Measurements from ENCODE around the gene HOXA7.

Gene HOXA7

GRCh38 chr7:27182285-27182841 lies 25.9 kb upstream of the HOXA7 start:
- DNase-seq (ENCODE audit: low spot score), result no peak

DNA sequence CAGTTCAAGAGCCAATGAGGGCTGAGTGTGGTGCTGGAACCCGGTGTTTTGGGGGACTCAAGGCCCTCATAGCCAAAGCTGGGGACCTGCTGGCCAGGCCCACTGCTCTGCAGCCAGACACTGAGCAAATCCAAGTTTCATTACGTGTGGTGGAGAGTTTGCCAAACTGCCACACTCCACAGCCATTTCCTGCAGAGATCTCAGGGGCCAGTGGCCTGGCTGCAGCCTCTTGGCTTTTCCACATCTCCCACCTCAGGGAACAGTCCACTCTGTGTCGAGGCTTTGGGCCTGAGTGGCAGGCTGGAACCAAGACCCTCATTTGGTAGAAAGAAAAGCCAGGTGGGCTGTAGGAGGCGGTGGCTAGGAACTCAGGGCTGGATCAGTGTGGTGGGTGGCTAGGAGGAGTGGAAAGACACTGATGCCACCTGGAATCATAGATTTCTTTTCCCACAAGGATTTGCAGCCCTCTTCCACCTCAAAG lies 25.4 kb upstream of the HOXA7 start:
- no peak for DNase-seq (ENCODE audit: low spot score)

DNA sequence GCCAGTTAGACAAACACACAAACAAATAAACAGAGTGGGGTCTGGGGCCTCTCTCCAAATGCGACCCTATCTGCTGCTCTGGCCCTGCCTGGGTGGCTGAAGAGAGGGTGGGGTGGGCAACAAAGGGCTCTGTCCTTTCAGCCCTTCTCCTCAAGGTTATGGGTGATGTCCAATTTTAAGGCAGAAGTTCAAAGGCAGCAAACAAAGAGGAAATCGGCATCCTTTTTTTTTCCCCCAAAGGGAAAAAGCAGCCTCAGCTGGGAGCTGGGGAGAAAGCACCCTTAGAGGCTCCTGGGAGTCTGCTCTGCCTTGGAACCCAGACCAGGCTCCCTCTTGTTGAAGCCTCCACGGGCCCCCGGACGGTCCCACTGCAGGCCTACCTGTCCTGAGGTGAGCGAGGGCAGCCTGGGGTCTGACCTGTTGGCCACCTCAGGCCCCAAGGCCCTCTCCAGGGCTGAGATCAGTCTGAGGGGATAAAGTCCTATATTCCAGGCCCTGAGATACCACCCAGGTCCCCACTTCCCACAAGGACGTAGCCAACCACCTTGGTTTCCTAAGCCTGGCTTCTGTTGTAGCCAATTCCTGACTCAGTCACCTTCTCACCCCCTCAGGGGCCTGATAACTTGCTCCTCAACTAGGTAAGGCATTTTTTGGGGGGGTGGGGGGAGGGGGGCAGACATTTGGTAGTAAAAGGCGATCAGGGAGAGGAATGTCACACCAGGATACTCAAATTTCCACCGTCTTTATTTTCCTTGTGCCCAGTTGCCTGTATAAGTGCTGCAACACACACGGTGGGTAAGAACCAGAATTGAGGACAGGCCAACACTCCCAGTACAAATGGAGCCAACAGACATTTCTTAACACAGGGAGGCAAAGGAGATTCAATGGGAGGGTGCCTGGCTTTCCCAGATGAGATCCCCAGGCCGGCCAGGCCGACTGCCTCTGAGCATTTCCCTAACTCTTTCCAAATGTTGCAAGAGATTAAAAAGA lies 24.3 kb upstream of the HOXA7 start:
- DNase-seq (ENCODE audit: low spot score), result no peak

- DNase-seq (ENCODE audit: low spot score), result peak; percentile 82
Observed at GRCh38 chr7:27179503-27180430, 23.3 kb upstream of the HOXA7 start.

GRCh38 chr7:27179030-27179429 lies 22.6 kb upstream of the HOXA7 start:
- peak; percentile 39 for DNase-seq (ENCODE audit: low spot score)

DNA sequence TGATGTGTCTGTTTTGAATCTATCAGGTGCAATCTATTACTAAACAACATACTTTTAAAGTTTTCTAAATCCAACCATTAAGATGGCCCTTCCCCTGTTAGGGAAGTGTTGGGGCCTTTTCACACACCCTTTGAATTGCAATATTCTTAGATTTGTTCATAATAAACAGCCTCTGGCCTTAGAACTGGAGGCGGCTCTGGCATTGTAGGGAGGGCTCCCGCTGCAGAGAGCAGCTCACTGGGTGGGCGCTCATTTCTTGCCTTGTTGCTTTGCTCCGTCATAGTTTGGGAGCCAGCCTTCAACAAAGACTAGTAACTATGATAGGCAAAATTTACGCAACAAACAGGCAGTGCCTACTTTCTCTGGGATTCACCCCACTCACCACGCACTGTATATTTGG lies 21.9 kb upstream of the HOXA7 start:
- peak; percentile 64 for DNase-seq (ENCODE audit: low spot score)

DNA sequence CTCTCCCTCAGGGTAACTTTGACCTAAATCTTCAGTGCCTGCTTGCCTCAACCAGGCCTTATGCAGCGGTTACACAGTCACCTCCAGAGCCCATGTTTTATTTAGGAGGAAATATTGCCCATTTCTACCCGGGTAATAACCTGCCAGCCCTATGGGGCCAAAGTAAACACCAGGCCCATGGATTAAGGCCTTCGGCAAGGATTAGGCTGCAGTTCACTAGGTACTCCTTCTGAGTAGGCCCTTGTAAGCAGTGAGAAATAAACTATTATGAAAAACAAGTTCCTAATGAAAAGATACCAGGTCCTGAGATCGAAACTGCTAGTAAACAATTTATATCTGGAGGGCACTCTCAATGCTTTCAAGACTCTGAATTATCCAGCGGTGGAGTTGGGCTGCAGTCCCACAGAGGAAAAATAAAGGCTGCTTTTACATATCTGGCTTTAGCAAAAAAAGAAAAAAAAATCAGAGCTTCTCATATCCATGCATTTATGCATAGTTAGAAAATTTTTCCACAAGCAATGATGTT lies 21.4 kb upstream of the HOXA7 start:
- DNase-seq (ENCODE audit: low spot score), result no peak

DNA sequence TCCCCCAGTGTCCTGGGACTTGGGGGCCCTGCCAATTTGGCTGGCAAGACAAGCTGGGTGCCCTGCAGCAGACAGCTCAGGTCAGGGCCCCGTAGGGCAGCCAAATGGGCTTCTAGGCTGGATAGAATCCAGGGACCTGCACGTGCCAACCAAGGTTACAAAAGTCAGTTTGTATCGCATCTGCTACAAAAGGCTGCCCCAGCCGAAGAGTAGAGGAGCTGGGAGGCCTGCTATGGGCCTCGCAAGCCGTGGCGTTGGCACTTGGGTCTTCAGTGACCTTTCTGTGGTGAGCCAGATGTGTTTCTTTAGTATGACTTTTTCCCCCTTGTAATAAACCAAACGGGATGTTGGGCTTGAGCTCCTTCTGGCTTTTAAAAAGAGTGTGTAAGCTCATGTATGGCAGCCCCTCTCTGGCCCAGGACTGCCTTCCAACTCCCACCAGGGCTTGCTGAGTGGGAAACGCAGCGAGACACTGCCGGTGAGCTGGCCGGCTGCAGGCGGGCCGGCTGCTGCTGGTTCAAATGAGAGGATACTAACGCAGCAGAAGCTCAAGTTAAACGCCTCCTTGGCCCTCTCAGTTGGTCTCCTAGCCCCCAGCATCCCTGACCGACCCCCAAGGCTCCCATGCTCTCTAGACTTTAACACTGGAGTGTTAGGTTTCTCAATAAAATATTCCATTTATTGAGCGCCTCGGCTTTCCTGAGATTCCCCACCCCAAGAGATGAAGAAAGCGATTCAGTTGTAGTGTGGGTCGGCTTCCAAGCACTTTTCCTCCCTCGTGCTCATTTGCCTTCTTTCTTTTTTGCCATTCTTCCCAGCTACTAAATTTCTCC lies 20.7 kb upstream of the HOXA7 start:
- no peak for DNase-seq (ENCODE audit: low spot score)

DNA sequence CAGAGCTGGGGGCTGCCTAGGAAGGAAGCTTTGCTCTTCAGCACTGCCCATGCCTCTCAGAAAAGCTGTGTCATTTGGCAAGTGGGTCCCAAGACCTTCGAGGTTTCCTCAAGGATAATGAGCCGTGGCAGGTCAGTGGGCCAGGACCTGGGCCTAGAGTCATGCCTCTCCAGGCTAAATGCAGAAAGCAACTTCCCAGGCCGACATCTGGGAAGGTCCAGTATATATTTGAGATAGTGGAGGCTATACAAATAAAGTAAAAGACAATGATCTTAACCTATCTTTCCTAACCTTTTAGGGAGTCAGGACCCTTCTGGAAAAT lies 20.0 kb upstream of the HOXA7 start:
- DNase-seq (ENCODE audit: low spot score), result no peak

DNA sequence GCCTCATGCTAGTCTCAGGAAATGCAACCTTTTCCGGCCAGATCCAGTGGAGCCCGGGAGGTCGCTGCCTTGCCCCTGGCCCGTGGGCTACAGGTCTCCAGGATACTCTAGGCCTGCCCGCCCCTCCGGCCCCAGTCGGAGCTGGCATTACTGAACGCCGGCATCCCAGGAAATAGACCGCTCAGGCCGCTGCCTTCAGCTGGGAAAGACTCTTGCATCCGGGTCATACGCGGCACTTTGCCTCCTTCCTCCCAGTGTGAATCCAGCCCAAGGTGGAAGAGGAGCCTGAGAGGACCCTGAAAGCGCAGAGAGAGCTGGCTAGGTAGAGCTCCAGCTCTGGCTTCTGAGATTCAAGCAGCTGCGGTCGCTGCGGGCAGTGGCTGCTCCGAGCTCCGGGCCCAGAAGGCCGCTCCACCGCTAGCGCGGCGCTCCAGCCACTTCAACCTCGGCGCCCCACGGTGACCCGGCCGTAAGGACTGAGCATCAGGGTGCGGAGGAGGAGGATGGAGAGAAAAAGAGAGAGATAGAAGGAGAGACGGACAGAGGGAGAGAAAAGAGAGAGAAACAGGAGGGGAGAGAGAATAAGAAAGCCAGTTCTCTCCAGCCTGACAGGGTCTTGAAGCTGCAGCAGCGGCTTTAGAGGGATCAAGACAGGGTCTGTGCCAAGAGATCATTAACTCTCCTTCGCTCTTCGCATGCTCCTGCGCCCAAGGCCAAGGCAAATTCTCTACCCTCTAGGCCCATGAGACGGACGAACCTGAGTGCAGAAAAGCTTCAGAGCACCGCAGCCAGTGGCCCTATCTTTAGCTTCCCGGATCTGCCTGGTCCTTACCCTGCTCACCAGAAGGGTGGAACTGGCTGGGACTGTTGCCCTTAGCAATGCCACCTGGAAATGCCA lies 19.4 kb upstream of the HOXA7 start:
- DNase-seq (ENCODE audit: low spot score), result no peak

- no peak for DNase-seq (ENCODE audit: low spot score)
Observed at GRCh38 chr7:27174874-27175625, 18.6 kb upstream of the HOXA7 start.

DNA sequence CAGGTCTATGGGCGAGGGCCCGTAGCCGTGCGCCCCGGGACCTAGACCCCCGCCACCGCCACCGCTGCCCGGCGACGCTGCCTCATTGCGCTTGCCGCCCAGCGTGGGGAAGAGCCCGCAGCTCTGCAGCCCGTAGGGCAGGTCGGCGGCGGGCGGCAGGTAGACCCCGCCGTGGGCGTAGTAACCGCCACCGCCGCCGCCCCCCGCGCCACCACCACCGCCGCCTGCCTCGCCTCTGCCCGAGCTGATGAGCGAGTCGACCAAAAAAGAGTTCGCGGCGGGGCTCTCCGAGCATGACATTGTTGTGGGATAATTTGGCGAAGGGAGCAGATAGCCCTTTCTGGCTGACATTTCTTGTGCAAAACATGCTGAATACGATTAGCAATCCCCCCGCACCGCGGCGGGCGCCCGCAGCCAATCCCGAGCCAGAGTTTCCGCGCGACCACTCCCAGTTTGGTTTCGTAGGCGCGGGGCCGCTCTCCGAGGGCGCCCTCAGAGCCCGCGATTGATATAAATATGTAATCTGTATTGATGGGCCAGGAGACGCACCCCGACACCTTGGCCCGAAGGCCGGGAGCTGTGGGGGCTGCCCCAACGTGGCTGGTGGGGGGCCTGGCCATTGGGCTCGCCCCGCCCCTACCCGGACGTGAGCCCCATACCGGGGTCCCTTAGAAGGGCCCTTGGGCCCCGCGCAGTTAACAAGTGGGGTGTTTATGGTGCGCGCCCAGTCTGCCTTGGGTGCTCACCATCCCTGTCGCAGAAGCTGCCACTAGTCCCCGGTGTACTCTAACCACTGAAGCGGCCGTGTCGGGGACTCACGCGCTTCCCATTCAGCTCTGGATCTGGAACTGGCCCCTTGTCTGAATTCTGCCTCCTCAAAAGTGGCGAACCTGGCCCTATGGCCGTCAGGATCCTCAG lies 17.7 kb upstream of the HOXA7 start, which contains the start of gene HOXA10:
Gene HOXA10, minus strand, starts transcription at position 365 of the 918 bp plus-strand sequence. Its CDS starts 14 bp downstream, at position 351.
- DNase-seq (ENCODE audit: low spot score), result no peak

DNA sequence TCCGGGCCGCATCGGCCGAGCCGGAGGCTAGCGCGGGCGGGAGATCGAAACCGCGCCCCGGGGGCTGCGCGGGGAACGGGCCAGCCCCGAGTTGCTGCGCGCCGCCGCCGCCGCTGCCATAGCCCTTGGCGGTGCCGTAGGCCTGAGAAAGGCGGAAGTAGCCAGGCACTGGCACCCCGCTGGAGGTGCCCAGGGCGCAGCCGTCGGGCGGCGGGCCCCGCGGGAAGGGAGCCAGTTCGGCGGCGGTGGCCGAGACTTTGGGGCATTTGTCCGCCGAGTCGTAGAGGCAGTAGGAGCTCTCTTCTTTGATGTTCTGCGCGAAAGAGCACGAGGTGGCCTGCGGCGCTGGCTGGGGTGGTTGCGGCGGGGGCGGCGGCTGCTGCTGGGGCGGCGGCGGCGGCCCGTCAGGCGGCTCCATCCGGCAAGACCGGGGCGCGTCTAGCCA lies 17.1 kb upstream of the HOXA7 start:
- DNase-seq (ENCODE audit: low spot score), result peak; percentile 54

- DNase-seq (ENCODE audit: low spot score), result peak; percentile 69
Observed at GRCh38 chr7:27172823-27173510, 16.5 kb upstream of the HOXA7 start.

GRCh38 chr7:27172315-27172774 lies 15.9 kb upstream of the HOXA7 start:
- peak; percentile 70 for DNase-seq (ENCODE audit: low spot score)

DNA sequence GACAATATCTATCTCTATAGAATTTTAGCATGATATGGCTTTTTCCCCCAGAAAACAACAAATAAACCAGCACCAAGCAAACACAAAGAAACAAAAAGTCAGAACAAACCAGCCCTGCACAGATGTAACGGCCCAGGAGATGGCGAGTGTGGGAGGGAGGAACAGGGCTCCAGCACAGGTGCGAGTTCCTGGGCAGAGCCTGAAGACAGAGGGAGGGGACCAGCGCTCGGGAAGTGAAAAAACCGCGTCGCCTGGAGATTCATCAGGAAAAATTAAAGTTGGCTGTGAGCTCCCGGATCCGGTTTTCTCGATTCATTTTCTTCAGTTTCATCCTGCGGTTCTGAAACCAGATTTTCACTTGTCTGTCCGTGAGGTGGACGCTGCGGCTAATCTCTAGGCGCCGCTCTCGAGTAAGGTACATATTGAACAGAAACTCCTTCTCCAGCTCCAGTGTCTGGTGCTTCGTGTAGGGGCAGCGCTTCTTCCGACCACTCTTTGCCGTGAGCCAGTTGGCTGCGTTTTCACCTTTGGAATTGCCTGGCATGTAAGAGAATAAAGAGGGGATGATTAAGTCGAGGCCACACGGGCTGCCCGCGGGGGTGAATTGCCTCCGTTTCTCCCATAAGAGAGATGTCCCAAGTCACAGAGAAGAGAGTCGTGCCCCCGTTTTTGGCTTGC lies 15.3 kb upstream of the HOXA7 start:
- peak; percentile 69 for DNase-seq (ENCODE audit: low spot score)

- DNase-seq (ENCODE audit: low spot score), result peak; percentile 71
Observed at GRCh38 chr7:27171325-27171636, 14.8 kb upstream of the HOXA7 start.
